Activated naive CD4-positive, alpha-beta T cell treated with anti-CD3 and anti-CD28 coated beads, Interleukin-2, amount 50 U/mL, for 16 hours (primary cell): ENCODE data around the gene MAPT.
"Not testable (repeated sequence)": the region's sequence is repeated elsewhere in the genome, so short reads cannot be mapped to it uniquely, and the experiment has no call there.

Experiments
- DNase-seq: peaks from one replicate; pipeline ENCODE4 v3.0.0-alpha.2; 2020

The MAPT gene

DNA sequence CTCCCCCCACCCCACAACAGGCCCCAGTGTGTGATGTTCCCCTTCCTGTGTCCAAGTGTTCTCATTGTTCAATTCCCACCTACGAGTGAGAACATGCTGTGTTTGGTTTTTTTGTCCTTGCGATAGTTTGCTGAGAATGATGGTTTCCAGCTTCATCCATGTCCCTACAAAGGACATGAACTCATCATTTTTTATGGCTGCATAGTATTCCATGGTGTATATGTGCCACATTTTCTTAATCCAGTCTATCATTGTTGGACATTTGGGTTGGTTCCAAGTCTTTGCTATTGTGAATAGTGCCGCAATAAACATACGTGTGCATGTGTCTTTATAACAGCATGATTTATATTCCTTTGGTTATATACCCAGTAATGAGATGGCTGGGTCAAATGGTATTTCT lies 62.4 kb downstream of the MAPT start:
- DNase-seq, result not testable (repeated sequence)

DNA sequence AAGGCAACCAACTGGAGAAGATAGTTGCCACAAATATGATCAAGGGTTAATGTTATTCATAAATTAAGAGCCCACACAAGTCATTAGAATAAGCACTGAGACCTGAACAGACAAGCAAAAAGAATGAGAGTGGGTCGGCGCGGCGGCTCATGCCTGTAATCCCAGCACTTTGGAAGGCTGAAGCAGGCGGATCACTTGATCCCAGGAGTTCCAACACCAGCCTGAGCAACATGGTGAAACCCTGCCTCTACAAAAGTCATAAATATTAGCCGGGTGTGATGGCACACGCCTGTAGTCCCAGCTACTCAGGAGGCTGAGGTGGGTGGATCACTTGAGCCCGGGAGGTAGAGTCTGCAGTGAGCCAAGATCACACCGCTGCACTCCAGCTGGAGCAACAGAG lies 64.0 kb downstream of the MAPT start:
- no peak for DNase-seq

DNA sequence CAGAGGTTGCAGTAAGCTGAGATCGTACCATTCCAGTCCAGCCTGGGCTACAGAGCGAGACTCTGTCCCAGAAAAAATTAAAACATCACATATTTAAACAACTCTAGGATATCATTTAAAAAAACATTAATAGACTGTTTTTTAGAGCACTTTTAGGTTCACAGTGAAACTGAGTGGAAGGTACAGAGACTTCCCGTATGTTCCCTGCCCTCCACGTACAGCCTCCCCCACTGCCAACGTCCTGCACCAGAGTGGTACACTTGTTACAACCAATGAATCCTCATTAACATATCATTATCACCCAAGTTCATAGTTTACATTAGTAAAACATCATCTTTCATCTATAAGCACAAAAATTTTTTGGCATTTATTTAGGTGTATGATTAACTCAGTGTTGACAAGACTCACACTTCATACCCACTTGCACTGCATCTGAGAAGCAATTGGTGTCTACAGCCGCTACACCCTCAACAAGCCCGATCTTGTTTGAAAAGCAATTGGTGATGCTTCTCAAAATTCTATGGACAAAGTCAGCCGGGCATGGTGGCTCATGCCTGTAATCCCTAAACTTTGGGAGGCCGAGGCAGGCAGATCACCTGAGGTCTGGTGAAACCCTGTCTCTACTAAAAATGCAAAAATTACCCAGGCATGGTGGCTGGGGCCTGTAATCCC lies 64.8 kb downstream of the MAPT start:
- DNase-seq, result no peak

DNA sequence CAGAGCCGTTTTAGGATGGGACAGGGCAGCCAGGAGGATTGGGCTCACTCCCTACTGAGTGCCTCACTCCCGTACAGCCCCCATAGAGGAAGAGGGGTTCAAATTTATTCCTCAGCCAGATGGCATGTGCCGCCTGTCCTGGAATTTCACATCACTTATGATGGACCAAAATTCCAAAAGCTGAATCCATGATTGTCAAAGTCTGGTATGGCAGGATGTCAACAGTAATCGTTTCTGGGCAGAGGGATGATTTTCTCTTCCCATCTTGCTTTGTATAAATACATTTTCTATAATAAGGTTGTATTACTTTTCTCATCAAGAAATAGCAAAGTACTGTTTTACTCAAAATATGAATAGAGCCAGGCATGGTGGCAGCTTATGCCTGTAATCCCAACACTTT lies 66.0 kb downstream of the MAPT start:
- DNase-seq, result no peak

DNA sequence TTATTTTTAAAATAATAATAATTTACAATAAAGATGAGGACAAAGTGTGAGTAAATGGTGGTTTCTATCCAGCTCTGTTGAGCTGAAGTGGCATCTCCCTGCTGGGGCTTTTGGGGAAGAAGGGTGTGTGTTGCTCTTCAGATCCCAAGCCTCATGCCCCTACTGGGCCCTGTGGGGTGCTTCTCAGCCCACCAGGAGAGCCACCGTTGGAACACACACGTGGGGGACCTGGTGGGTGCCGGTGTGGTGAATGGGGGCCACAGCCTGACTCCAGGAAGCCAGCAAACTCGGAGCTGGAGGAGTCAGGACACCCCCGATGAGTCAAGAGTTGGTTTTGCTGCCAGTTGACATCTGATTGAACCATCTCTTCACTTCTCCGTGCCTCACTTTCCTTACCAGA lies 66.9 kb downstream of the MAPT start:
- no peak for DNase-seq

DNA sequence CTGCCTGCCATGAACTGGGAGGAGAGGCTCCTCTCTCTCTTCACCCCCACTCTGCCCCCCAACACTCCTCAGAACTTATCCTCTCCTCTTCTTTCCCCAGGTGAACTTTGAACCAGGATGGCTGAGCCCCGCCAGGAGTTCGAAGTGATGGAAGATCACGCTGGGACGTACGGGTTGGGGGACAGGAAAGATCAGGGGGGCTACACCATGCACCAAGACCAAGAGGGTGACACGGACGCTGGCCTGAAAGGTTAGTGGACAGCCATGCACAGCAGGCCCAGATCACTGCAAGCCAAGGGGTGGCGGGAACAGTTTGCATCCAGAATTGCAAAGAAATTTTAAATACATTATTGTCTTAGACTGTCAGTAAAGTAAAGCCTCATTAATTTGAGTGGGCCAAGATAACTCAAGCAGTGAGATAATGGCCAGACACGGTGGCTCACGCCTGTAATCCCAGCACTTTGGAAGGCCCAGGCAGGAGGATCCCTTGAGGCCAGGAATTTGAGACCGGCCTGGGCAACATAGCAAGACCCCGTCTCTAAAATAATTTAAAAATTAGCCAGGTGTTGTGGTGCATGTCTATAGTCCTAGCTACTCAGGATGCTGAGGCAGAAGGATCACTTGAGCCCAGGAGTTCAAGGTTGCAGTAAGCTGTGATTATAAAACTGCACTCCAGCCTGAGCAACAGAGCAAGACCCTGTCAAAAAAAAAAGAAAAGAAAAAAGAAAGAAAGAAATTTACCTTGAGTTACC lies 68.0 kb downstream of the MAPT start:
- no peak for DNase-seq

DNA sequence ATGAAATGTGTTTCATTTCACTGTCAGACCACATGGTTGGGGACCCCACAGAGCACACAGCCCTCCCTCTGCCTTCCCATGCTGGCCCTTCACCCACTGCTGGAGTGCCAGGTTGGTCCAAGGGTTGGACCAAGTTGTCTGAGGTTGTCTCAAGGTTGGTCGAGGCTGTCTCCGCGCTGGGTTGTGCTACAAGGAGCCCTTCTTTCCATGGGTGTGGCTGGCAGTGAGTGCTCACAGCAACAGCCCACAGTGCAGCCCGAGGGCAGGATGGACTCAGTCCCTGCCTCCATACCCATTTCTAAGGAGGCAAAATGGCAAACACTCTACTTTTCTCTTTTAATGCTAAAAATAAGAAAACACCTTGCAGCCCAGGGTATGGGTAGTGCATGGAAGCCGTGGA lies 68.9 kb downstream of the MAPT start:
- DNase-seq, result no peak

DNA sequence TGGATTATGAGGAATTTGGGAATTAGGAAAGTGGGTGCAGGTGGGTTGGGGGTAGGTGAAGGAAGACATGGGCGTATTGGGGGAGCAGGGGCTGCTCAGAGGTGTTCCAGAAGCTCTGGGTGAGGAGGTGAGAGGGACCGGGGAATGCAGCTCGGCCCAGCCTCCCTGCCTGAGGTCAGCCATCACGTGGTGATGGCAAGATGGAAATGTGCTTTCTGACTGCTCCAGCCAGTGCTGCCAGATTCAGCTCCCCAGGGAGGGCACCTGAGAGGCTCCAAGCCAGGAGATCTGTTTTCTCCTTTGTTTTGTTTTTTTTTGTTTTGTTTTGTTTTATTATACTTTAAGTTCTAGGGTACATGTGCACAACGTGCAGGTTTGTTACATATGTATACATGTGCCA lies 69.5 kb downstream of the MAPT start:
- DNase-seq, result no peak

DNA sequence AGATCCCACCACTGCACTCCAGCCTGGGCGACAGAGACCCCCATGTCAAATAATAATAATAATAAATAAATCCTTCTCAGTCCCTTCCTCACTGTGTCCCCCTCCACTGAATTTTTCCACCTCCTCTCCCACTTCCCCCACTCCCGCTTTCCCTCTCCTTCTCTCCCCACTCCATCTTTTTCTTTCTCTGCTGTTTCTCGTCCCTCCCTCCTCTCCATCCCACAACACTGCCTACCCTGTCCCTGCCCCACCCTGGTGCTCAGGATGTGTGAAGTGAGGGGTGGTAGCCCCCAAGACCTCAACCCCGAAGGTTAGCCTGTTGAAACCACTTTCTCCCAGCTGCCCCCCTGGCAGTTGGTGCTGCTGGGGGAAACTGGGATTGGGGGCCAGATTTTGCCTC lies 70.3 kb downstream of the MAPT start:
- DNase-seq, result no peak

DNA sequence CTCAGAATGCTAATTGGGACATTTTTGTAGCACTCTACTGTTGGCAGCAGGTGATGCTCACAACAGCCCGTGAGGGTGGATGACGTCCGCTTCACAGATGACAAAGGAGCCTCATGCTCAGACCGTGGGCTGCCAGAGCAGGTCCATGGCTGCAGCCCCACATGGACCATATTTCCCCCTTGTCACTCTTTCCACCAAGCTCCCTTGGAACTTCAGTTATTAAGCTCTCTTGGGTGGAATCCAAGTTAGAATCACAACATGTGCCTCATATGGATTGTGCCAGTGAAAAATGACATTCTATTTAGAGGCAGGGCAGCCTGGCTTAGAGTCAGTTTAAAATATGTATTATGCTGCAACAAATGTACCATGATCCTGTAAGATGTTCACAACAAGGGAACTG lies 71.5 kb downstream of the MAPT start:
- no peak for DNase-seq

DNA sequence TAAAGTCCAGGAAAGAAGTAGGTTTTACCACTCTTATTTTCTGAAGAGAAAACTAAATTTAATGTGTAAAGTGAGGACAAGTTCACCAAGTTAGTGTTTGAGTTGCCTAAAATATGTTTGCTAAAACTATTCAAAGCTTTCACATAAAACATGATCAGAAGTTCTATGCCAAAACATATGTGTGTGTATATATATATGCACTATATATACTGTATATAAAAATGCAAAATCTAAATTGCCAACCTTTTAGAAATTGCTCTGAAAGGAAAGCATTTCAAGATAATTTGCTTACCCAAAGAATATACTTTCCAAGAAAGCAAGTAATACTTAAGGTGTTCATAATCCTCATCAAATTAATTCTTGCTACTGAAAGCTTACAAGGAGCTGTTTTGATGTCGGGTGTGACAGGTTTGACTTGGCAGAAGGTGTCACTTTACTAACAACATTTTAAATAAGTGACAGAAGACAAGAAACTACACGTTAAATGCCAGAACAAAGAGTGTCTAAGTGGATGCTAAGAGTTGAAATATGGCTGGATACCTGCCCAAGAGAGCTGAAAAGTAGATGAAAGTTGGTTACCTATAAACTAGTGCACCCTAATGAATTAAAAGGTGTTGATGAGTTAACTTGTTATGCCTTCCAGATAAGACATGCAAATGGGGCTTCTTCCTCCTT lies 72.4 kb downstream of the MAPT start:
- no peak for DNase-seq

DNA sequence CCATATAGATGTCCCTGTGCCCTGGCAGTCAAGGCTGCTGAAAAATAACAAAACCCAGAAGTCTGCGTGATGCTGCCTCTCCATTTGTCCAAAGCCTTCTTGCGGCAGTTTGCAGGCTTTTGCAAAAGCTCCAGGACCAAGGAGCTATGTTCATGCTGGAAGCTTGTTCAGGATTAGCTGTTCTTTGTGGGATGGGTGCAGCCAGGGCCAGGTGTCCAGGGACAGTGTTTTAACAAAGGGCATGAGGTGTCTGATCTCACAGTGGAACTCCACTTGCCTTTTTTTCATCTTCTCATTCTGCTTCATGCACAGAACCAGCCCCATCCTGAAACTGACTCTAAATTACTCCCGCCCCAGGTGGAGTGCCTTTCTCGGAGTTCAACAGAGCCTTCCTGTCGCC lies 73.0 kb downstream of the MAPT start:
- no peak for DNase-seq

DNA sequence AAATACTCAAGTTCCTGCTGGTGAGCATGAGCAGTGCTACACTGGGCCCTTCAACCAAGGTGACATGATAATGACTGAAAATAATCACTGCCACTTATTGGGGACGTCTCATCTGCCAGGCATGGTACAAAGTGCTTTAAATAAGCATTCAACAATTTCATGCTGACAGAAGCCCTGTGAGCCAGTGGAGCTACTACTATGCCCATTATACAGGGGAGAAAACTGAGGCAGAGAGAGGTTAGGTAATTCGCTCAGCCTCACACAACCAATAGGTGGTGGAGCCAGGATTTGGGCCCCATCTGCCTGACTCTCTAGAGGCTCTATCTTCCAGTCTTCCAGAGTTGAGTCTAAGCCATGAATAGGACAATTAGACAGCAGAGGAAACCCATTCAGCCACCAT lies 74.4 kb downstream of the MAPT start:
- no peak for DNase-seq

DNA sequence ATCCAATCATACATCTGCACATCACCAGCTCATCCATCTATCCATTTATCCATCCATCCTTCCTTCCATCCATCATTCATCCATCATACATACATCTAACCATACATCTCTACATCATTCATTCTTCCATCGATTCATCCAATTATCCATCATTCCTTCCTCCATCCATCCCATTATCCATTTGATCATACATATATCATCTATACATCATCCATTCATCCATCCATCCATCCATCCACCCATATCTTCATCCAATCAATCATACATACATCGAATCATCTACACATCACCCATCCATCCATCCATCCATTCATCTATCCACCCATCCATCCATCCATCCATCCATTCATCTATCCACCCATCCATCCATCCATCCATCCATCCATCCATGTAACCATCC lies 75.4 kb downstream of the MAPT start:
- no peak for DNase-seq

DNA sequence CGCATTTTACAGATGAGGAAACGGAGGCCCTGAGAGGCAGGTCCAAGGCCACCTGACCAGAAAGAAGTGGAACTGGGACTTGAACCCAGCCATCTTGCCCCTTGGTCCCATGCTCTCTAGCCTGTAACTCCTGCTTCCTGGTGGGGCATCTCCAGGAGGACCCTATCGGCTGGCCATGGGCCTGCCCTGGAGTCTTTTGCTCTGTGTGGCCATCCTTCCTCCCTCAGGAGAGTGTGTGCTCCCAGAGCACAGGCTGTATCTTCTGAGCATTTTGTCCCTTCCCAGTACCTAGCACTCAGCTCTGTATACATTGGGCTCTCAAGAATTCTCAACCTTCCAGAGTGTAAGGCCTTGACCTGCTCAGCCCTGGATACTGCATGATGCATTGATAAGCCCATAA lies 76.3 kb downstream of the MAPT start:
- no peak for DNase-seq

DNA sequence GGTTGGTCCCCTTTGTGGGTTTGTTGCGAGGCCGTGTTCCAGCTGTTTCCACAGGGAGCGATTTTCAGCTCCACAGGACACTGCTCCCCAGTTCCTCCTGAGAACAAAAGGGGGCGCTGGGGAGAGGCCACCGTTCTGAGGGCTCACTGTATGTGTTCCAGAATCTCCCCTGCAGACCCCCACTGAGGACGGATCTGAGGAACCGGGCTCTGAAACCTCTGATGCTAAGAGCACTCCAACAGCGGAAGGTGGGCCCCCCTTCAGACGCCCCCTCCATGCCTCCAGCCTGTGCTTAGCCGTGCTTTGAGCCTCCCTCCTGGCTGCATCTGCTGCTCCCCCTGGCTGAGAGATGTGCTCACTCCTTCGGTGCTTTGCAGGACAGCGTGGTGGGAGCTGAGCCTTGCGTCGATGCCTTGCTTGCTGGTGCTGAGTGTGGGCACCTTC lies 77.4 kb downstream of the MAPT start:
- no peak for DNase-seq

DNA sequence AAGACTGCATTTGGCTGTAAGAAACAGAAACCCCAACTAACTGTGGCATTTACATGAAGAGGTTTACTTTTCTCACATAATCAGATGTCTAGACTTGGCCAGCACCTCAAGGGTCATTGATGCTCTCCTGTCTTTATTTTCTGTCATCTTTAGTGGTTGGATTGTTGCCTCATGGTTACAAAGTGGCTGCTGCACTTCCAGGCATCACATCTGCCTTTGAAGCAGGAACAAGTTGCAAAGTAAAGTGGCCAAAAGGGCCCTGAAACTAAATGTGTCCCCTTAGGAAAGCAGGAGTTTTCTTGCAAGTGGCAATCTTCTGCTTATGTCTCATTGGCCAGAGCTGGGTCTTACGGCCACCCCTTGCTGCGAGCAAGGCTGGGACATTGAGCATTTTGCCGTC lies 78.2 kb downstream of the MAPT start:
- DNase-seq, result no peak

DNA sequence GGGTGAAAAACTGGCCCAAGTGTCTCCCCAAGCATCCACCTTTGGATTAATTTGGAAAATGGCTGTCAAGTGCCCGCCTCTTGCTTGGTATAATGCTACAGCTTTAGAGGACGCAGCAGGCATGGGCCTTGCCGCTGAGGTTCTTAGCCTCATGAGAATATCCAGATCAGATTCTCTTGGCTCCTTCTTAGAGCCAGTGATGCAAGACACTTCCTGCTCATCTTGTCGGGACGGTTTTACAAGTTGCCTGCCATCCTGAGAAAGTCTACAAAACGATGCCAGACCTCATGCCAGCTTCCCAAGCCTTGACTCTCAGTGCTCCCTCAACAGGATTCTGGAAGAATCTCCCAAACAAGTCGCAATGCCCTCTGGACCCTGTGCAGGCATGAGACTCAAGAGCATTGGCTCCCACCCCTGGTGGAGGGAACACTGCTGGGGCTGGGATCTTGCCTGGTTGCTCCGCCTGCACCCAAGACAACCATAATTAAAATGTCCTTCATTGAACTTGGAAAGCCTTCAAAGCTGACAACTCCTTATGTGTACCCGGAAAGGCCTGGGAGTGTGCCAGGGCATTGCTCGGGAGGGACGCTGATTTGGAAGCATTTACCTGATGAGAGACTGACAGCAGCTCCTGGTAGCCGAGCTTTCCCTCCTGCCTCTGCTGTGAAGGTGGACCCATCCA lies 78.9 kb downstream of the MAPT start:
- no peak for DNase-seq

DNA sequence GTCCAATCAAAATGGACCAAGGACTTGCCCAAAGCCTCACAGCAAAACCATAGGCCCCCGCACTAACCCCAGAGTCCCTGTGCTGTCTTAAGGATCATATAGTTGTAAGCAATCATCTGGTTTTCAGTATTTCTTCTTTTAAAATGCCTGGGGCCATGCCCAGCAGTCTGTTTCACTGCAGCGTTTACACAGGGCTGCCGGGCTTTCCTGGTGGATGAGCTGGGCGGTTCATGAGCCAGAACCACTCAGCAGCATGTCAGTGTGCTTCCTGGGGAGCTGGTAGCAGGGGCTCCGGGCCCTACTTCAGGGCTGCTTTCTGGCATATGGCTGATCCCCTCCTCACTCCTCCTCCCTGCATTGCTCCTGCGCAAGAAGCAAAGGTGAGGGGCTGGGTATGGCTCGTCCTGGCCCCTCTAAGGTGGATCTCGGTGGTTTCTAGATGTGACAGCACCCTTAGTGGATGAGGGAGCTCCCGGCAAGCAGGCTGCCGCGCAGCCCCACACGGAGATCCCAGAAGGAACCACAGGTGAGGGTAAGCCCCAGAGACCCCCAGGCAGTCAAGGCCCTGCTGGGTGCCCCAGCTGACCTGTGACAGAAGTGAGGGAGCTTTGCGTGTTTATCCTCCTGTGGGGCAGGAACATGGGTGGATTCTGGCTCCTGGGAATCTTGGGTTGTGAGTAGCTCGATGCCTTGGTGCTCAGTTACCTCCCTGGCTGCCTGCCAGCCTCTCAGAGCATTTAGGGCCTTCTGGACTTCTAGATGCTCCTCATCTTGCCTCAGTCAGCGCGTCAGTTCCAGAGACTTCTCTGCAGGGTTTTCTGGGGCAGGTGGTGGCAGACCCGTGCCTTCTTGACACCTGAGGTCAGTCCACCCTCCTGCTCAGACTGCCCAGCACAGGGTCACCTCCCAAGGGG lies 79.8 kb downstream of the MAPT start:
- no peak for DNase-seq

DNA sequence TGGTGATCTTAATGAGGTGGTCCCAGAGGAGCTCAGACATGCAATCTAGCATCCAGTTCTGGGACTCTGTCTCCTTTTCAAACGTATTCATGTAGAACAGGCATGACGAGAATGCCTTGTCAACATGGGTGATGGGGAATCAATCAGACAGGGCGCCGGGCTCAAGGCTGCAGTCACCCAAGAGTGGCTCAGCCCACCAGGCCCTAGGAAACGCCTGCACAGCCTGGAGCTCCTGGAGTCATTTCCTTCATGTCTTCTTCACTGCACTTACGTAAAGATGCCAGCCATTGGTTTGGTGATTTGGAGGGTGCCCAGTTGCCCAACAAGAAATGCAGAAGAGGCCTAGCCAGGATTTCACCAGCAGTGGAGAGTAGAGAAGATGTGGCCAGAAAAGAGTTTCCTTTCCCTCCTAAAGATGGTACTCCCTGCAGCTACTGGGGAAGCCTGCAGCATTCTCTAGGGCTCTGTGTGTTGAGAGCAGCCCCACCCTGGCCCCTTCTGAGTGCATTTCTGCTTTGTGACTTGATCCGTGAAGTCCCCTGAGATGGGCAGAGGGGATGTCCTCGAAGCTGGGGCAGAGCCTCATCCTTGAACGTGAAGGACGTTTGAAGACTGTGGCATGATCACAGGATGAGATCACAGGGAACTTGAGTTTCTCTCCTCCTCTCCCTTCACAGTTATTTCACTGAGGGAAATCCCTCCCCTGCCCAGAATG lies 80.7 kb downstream of the MAPT start:
- DNase-seq, result no peak

DNA sequence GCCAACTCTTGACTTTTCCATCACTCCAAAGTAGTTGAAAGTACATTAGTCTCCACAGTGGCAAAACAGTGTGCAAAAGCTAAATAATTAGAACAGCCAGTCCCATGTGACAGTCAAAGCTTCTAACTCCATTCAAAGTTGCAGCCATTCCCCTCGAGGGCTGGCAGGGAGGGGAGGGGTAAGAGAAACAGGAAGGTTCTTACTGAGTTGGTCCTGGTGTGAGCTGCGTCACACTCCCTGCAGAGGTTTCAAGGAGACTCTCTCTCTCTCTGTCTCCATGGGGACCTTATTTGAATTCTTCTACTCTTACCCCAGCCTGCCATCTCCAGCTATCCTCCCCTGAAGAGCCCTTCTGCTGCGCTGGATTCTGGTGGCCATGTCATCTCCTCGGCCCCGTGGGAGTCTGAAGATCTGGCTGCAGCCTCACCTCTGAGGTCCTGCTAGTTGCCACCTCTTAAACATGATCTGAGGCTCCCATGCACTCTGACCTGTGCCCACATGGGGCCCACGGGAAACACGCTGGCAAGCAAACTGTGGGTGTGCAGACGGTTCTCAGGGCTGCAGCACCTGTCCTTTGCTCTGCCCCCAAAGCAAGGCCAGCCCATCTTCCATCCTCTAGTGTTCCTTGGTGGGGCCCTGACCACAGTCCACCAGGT lies 81.4 kb downstream of the MAPT start:
- DNase-seq, result no peak
